Calu3 (cell line): ENCODE data around the gene RFPL4A. TPM values are rescaled to one million over a fixed set of nuclear protein-coding genes. Genes with fewer than 3 reads are reported as not detected.
"Not testable (repeated sequence)": the region's sequence is repeated elsewhere in the genome, so short reads cannot be mapped to it uniquely, and the experiment has no call there.

Experiments used
- Bru-seq: library from RNA; stranded (reverse); fragments of 400-500 nt; gene quantifications from one replicate; lab custom pipeline; 2021; lab: Mats Ljungman, UMichigan
- BruChase-seq, 2 experiments: library from RNA; stranded (reverse); fragments of 400-500 nt; gene quantifications; one replicate each; lab custom pipeline; 2021; lab: Mats Ljungman, UMichigan
- BruUV-seq: library from RNA; stranded (reverse); fragments of 400-500 nt; replicated peaks from 2 replicates; lab custom pipeline; 2021; lab: Mats Ljungman, UMichigan
- CTCF ChIA-PET: fragments of 300-600 bp; sonication (Branson Sonifier 250); formaldehyde crosslinking; loops from one replicate; lab custom pipeline; 2022; ENCODE audit warnings: antibody characterized with exemption; lab: Charles Lee
- DNase-seq: peaks from one replicate; pipeline ENCODE4 v3.0.0; 2022
- H3K27ac Mint-ChIP-seq: one replicate; pipeline ENCODE4 v1.8.0; 2022; ENCODE audit warnings: mixed read lengths; ENCODE audit not compliant: unreplicated experiment
- H3K27me3 Mint-ChIP-seq: one replicate; pipeline ENCODE4 v1.8.0; 2022; ENCODE audit warnings: mixed read lengths; ENCODE audit not compliant: unreplicated experiment
- H3K36me3 Mint-ChIP-seq: one replicate; pipeline ENCODE4 v1.8.0; 2022; ENCODE audit warnings: mild to moderate bottlenecking, moderate library complexity, mixed read lengths; ENCODE audit not compliant: insufficient read depth, unreplicated experiment
- H3K4me1 Mint-ChIP-seq: one replicate; pipeline ENCODE4 v1.8.0; 2022; ENCODE audit warnings: mild to moderate bottlenecking, low read depth, mixed read lengths; ENCODE audit not compliant: unreplicated experiment
- H3K4me3 Mint-ChIP-seq: one replicate; pipeline ENCODE4 v1.8.0; 2022; ENCODE audit warnings: mild to moderate bottlenecking, low read depth, moderate library complexity, mixed read lengths; ENCODE audit not compliant: unreplicated experiment
- H3K9me3 Mint-ChIP-seq: one replicate; pipeline ENCODE4 v1.8.0; 2022; ENCODE audit warnings: low read depth, mixed read lengths; ENCODE audit not compliant: unreplicated experiment
- CTCF ChIP-seq: fragments of 200-600 bp; IDR thresholded peaks from one replicate; pipeline ENCODE4 v1.8.0; 2022; ENCODE audit warnings: antibody characterized with exemption; ENCODE audit not compliant: unreplicated experiment
- intact Hi-C: fragments of 100-400 bp; cut with micrococcal nuclease; formaldehyde crosslinking; loops from one replicate; pipeline ENCODE4 v1.10.0; 2022; ENCODE audit not compliant: unreplicated experiment
- long read RNA-seq: library from polyadenylated mRNA; stranded (forward); transcript quantifications from one replicate; pipeline ENCODE4 v2.0.0, GENCODE V29; 2022
- total RNA-seq: library from RNA; stranded (reverse); gene quantifications from 2 replicates; pipeline ENCODE4 v1.2.3, GENCODE V29; 2022

RFPL4A gene
- total RNA-seq (not detected in 2 replicates), Bru-seq, nascent RNA (not detected), BruChase-seq, experiment 1, labeled RNA remaining after a 6-hour chase (not detected), BruChase-seq, experiment 2, labeled RNA remaining after a 2-hour chase (not detected)
- long read RNA-seq: 0 reads

GRCh38 chr19:55758797-55759196, at the start of gene RFPL4A:
Gene RFPL4A (plus strand): TSS chr19:55759097. CDS start chr19:55761801, 2,704 bp downstream.
- intact Hi-C loops, H3K4me3 Mint-ChIP-seq, H3K27ac Mint-ChIP-seq, H3K27me3 Mint-ChIP-seq, BruUV-seq, H3K36me3 Mint-ChIP-seq, H3K9me3 Mint-ChIP-seq, DNase-seq, H3K4me1 Mint-ChIP-seq, CTCF ChIA-PET: not testable (repeated sequence)

- no peaks in the 10 kb centered on the region for H3K4me1 Mint-ChIP-seq
- no TSS peak for BruUV-seq
- no peak for DNase-seq
- H3K9me3 Mint-ChIP-seq: peaks cover 3% of the 10 kb centered on the region
- CTCF ChIA-PET: no interaction called here
- H3K27ac Mint-ChIP-seq: no peak overlapping the region
- peaks cover 5% of the 10 kb centered on the region for H3K36me3 Mint-ChIP-seq
- TF ChIP-seq CTCF: no peak
- H3K4me3 Mint-ChIP-seq: no peak overlapping the region
- peaks cover 29% of the 10 kb centered on the region for H3K27me3 Mint-ChIP-seq
- intact Hi-C loops: no loop called here
Measured at GRCh38 chr19:55711719-55712118, 47.2 kb upstream of the RFPL4A start.

GRCh38 chr19:55712804-55713631, 45.9 kb upstream of the RFPL4A start:
- CTCF ChIA-PET: no interaction called here
- H3K36me3 Mint-ChIP-seq: no peaks in the 10 kb centered on the region
- DNase-seq: no peak
- peak overlapping the region; percentile 31 for H3K27ac Mint-ChIP-seq
- intact Hi-C loops: no loop called here
- BruUV-seq: no TSS peak
- H3K27me3 Mint-ChIP-seq: peaks cover 42% of the 10 kb centered on the region
- peaks cover 3% of the 10 kb centered on the region for H3K9me3 Mint-ChIP-seq
- no peak for TF ChIP-seq CTCF
- no peak overlapping the region for H3K4me3 Mint-ChIP-seq
- no peaks in the 10 kb centered on the region for H3K4me1 Mint-ChIP-seq

GRCh38 chr19:55716531-55716930, 42.4 kb upstream of the RFPL4A start:
- intact Hi-C loops: no loop called here
- no TSS peak for BruUV-seq
- Mint-ChIP-seq H3K9me3 (peaks cover 6% of the 10 kb centered on the region), H3K27me3 (peaks cover 50% of the 10 kb centered on the region), H3K4me3 (no peak overlapping the region), H3K36me3 (no peaks in the 10 kb centered on the region), H3K27ac (no peak overlapping the region), H3K4me1 (no peaks in the 10 kb centered on the region)
- CTCF ChIA-PET: interaction anchor here (0.7 kb wide), 1 partner anchor 10 kb away, joined by 3 read pairs; no protein-coding TSS in a partner anchor
- no peak for DNase-seq
- TF ChIP-seq CTCF: no peak
